ENCODE results near the gene BACH2. TPM values are rescaled to one million over a fixed set of nuclear protein-coding genes. Genes with fewer than 3 reads are reported as not detected.
"Not testable (repeated sequence)": the region's sequence is repeated elsewhere in the genome, so short reads cannot be mapped to it uniquely, and the experiment has no call there.

Gene BACH2
- total RNA-seq, 1 experiment from 2014 or later, result 3.3 TPM

- TF ChIP-seq POLR2AphosphoS5 (IDR thresholded peaks at IDR 0.05; ENCODE audit: low read depth, low read length) (no peak), EZH2 (IDR thresholded peaks at IDR 0.05) (no peak), EZH2phosphoT487 (IDR thresholded peaks at IDR 0.05; ENCODE audit: borderline replicate concordance) (no peak), JUND (IDR thresholded peaks at IDR 0.05) (peak; percentile 83)
- TF ChIP-seq, protein P1, sequence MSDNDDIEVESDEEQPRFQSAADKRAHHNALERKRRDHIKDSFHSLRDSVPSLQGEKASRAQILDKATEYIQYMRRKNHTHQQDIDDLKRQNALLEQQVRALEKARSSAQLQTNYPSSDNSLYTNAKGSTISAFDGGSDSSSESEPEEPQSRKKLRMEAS (IDR thresholded peaks at IDR 0.05), result peak; percentile 58; the same call in 1 of the 2 replicates
Observed at GRCh38 chr6:90284236-90285041, 12.2 kb downstream of the BACH2 start (continued).

DNA sequence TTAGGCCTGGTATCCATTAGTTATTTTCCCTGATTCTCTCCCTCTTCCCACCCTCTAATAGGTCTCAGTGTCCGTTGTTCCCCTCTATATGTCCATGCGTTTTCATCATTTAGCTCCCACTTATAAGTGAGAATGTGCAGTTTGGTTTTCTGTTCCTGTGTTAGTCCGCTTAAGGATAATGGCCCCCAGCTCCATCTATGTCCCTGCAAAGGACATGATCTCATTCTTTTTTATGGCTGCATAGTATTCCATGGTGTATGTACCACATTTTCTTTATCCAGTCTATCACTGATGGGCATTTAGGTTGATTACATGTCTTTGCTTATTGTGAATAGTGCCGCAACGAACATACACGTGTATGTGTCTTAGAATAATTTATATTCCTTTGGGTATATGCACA, 14.4 kb downstream of the BACH2 start:
- H3K27ac ChIP-seq (ENCODE audit: low read depth, low read length); H3K27me3 ChIP-seq (ENCODE audit: insufficient read depth, low read length); RAD21 ChIA-PET (ENCODE audit: low non-redundant PET in 1 of 2, low total read pairs in 2 of 2, uncharacterized antibody in 2 of 2, unreplicated experiment in 2 of 2); H3K9ac ChIP-seq (ENCODE audit: low read length); H3K4me2 ChIP-seq (ENCODE audit: low read length); ATAC-seq; H3K79me2 ChIP-seq (ENCODE audit: insufficient read depth, low read length); H4K20me1 ChIP-seq (ENCODE audit: insufficient read depth); H3K36me3 ChIP-seq (ENCODE audit: control insufficient read depth in 1 of 2, insufficient read depth in 2 of 2, low read length in 2 of 2); H2AFZ ChIP-seq (ENCODE audit: low read depth, low read length, poor library complexity, severe bottlenecking); CTCF ChIA-PET; H3K9me2 ChIP-seq (ENCODE audit: insufficient read depth); H3K4me3 ChIP-seq (replicated peaks in 1 of 2; ENCODE audit: low read depth in 1 of 2, low read length in 2 of 2); BruUV-seq (replicated peaks); DNase-seq (ENCODE audit: low read depth, low spot score); H3K9me3 ChIP-seq (ENCODE audit: control insufficient read depth in 1 of 2, insufficient read depth in 1 of 2, low read depth in 1 of 2, low read length in 2 of 2); POLR2A ChIA-PET: not testable (repeated sequence)
- peaks cover 23 to 40% of the 10 kb centered on the region in 2 experiments for H3K4me1 ChIP-seq (ENCODE audit: control insufficient read depth in 1 of 2, insufficient read depth in 2 of 2, low read length in 2 of 2)
- intact Hi-C loops (cut with micrococcal nuclease), result loop anchor here (10.0 kb wide), 1 partner anchor 337 kb away; no protein-coding TSS in a partner anchor

DNA sequence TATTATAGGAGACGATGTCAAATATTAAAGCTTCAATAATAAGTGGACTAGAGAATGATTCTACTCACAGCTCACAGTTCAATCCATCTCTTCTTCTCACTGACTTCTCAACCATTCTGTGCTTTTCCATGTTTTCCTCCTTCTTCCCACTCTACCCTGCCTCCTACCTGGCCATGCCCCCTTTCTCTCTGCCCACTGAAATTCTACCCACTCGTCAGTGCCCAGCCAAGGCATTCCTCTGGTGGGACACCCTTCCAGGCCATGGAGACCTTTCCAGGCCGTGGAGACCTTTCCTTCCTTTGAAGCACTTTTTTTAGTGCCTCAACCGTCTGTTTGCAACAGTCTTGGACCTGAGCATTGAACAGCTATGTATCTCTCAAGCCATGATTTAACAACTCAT, 18.5 kb downstream of the BACH2 start:
- BruUV-seq (replicated peaks), result no TSS peak
- H3K9me2 ChIP-seq (ENCODE audit: insufficient read depth), result no peaks in the 10 kb centered on the region
- ChIA-PET RAD21 (ENCODE audit: low non-redundant PET in 1 of 2, low total read pairs in 2 of 2, uncharacterized antibody in 2 of 2, unreplicated experiment in 2 of 2) (no interaction called here), CTCF (no interaction called here), POLR2A (no interaction called here)
- no peak for TF ChIP-seq CTCF (IDR thresholded peaks at IDR 0.05 in 2 of 3, conservative IDR thresholded peaks at IDR 0.05 in 1 of 3; ENCODE audit: borderline replicate concordance in 1 of 3, insufficient read depth in 1 of 3, low read depth in 2 of 3, low read length in 2 of 3)
- TF ChIP-seq RAD21 (IDR thresholded peaks at IDR 0.05; ENCODE audit: low read depth), result no peak
- no peak for TF ChIP-seq SP1 (IDR thresholded peaks at IDR 0.05; ENCODE audit: low read depth)
- TF ChIP-seq JUND (IDR thresholded peaks at IDR 0.05), result no peak
- no peak for TF ChIP-seq CBX3 (IDR thresholded peaks at IDR 0.05; ENCODE audit: low read depth)
- no peak for TF ChIP-seq ZNF274 (IDR thresholded peaks at IDR 0.05; ENCODE audit: low read depth, low read length)
- TF ChIP-seq SRF (IDR thresholded peaks at IDR 0.05; ENCODE audit: low read depth), result no peak
- no peak for TF ChIP-seq ATF3 (IDR thresholded peaks at IDR 0.05)
- no peak for TF ChIP-seq FOSL1 (IDR thresholded peaks at IDR 0.05; ENCODE audit: low read depth)
- TF ChIP-seq EZH2phosphoT487 (IDR thresholded peaks at IDR 0.05; ENCODE audit: borderline replicate concordance), result no peak
- no peak for TF ChIP-seq POLR2AphosphoS5 (IDR thresholded peaks at IDR 0.05; ENCODE audit: low read depth, low read length)
- TF ChIP-seq, protein P1 (IDR thresholded peaks at IDR 0.05), result no peak
- TF ChIP-seq POLR2A (IDR thresholded peaks at IDR 0.05; ENCODE audit: borderline replicate concordance, extremely low read depth, insufficient read depth, insufficient read length), result no peak
- ATAC-seq (no peak), DNase-seq (ENCODE audit: low read depth, low spot score) (no peak)
- no peak overlapping the region for H3K4me2 ChIP-seq (ENCODE audit: low read length)
- H3K27me3 ChIP-seq (ENCODE audit: insufficient read depth, low read length), result no peaks in the 10 kb centered on the region
- no peak overlapping the region for H3K4me3 ChIP-seq (replicated peaks in 1 of 2; ENCODE audit: low read depth in 1 of 2, low read length in 2 of 2)
- no peaks in the 10 kb centered on the region for H3K79me2 ChIP-seq (ENCODE audit: insufficient read depth, low read length)
- H2AFZ ChIP-seq (ENCODE audit: low read depth, low read length, poor library complexity, severe bottlenecking), result no peak overlapping the region
- H3K27ac ChIP-seq (ENCODE audit: low read depth, low read length), result no peak overlapping the region
- no peak overlapping the region for H3K9ac ChIP-seq (ENCODE audit: low read length)
- H4K20me1 ChIP-seq (ENCODE audit: insufficient read depth), result no peaks in the 10 kb centered on the region
- no peaks in the 10 kb centered on the region for H3K9me3 ChIP-seq (ENCODE audit: control insufficient read depth in 1 of 2, insufficient read depth in 1 of 2, low read depth in 1 of 2, low read length in 2 of 2)
- no peaks in the 10 kb centered on the region for H3K36me3 ChIP-seq (ENCODE audit: control insufficient read depth in 1 of 2, insufficient read depth in 2 of 2, low read length in 2 of 2)
- intact Hi-C loops (cut with micrococcal nuclease), result no loop called here
- peaks cover 0 to 3% of the 10 kb centered on the region in 2 experiments; a peak in 2 of 4 replicates for H3K4me1 ChIP-seq (ENCODE audit: control insufficient read depth in 1 of 2, insufficient read depth in 2 of 2, low read length in 2 of 2)

All from HCT116 (cell line).